Femur (tissue), 1 donor: ENCODE data around the gene C10orf62.
"Not testable (repeated sequence)": the region's sequence is repeated elsewhere in the genome, so short reads cannot be mapped to it uniquely, and the experiment has no call there.

Source experiments
- DNase-seq: peaks from one replicate; pipeline ENCODE4 v3.0.0-alpha.2; 2017

Gene C10orf62

DNA sequence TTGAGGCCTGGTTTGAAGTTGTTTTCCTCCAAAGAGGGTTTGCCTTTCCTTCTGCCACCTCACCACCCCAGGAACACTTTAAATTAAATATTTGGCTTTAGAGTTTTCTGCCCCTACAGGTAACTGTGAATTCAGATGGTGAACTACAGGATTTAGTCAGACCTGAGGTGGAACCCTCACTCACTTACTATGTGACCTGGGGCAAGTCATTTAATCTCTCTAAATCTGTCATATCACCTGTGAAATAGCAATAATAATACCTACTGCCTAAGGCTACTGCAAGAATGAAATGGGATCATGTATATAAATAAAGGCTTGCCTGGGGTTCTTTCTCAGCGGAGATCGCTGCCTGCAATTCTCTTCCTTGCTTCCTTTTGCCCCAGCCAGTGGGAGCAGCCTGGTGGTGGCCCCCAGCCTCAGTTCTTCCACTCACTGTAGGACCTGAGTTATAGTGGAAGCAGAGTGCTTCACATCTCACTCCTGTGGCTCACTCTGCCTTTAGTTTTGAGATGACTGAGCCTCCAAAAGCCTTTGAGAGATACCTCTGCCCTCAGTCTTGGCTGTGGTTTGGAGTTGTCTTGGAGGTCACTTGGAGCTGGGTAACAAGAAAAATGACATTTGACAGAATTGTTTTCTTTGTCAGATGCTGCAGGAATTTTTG lies 23.1 kb upstream of the C10orf62 start:
- no peak for DNase-seq

GRCh38 chr10:97567891-97568290 lies 21.6 kb upstream of the C10orf62 start:
- DNase-seq: no peak

DNA sequence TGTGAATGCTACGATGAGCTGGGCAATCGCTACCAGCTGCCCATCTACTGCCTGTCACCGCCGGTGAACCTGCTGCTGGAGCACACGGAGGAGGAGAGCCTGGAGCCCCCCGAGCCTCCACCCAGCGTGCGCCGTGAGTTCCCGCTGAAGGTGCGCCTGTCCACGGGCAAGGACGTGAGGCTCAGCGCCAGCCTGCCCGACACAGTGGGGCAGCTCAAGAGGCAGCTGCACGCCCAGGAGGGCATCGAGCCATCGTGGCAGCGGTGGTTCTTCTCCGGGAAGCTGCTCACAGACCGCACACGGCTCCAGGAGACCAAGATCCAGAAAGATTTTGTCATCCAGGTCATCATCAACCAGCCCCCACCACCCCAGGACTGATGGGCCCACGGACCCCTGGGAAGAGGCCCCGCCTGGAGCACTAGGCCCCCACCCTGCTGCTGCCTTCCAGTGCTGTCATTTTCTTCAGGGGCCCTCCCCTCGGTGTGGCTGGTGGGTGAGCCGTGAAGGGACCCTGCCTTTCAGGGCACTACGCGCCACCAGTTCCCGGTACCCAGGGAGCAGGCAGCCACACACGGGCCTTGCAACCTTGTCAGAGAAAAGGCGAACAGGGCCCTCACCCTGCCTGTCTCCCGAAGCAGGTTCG lies 19.3 kb upstream of the C10orf62 start:
- DNase-seq: no peak

DNA sequence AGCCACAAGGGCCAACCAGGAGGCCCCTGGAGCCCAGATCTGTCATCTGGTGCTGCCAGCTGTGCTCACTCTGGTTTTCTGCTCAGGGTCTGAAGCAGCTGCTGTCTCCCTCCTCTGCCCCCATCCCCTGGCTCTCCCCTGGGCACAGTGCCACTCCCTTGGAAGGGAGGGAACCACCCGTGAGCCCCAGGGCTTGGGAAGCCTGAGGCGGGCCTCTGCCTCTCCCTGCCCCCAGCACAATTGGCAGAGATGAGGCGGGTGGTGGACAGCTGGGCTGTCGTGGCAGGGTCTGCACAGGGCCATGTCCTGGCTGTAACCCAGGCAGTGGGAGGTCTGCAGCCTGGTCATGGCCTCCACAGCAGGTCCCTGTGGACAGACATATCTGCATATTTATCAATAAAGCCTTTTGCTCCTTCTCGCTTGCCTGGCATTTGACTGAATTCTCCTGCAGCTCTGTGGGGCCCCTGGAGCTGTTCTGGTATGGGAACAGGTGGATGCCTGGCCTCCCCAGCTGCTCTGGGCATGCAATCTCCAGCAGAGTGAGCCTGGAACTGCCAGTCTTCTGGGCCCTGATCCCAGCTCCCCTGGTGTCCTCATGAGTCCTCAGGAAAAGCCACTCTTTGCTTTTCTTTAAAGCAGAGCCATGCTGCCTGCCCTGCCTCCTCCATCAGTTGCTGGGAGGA lies 18.6 kb upstream of the C10orf62 start:
- DNase-seq: peak; percentile 69

- no peak for DNase-seq
These were observed 17.9 kb upstream of the C10orf62 start for GRCh38 chr10:97571622-97572021.

GRCh38 chr10:97572214-97572989 lies 17.1 kb upstream of the C10orf62 start, which contains the start of gene ANKRD2:
Gene ANKRD2 (plus strand): TSS chr10:97572779. CDS start chr10:97572789, 10 bp downstream.
- DNase-seq: peak; percentile 80

- DNase-seq: no peak
These were observed 16.5 kb upstream of the C10orf62 start for GRCh38 chr10:97573021-97573420.

GRCh38 chr10:97573672-97574071 lies 15.8 kb upstream of the C10orf62 start:
- DNase-seq: no peak

DNA sequence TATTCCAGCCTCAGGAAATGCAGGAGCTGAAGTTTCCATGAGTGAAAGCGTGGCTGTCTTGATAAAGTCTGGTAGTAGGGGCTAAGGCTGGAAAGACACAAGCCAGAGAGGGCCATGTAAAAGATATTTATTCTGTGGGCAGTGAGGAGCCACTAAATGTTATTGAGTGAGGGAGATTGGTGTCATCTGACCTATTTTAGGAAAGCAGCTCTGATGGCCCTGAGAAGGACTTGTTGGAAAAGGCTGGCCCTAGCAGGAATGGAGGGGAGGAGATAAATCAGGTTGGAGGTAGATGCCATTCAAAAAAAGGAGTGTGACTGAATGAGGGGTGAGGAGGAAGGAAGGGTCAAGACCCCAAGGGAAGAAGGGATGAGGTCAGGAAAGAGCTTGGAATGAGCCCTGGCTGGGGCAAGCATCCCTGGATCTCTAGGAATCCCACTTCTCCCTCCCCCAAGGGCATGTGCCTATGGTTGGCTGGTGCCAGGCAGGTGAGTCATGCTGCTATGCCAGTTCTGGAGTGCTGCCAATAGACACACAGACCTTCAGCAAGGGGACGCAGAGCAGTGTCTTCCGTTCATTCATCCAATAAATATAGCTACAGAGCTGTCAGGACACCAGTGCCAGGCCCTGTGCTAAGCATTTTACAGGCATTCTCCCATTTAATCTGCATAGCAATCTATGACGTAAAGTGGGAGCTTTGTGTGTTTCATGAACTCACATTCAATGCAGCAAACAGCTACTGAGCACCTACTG lies 15.0 kb upstream of the C10orf62 start:
- peak; percentile 55 for DNase-seq

GRCh38 chr10:97575127-97575668 lies 14.3 kb upstream of the C10orf62 start:
- no peak for DNase-seq

DNA sequence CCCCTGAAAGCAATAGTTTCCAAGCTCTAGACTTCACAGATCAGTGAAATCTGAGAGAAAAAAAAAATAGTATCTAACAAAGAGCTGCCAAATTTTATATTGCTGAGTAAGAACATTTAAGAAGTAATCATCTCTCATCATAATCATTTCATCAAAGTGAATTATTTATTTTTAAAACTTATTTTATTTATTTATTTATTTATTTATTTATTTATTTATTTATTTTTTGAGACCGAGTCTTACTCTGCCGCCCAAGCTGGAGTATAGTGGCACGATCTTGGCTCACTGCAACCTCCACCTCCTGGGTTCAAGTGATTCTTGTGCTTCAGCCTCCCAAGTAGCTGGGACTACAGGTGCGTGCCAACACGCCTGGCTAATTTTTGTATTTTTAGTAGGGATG lies 13.0 kb upstream of the C10orf62 start:
- not testable (repeated sequence) for DNase-seq

GRCh38 chr10:97577701-97578100 lies 11.8 kb upstream of the C10orf62 start:
- DNase-seq: no peak

GRCh38 chr10:97578171-97578844 lies 11.2 kb upstream of the C10orf62 start:
- no peak for DNase-seq

GRCh38 chr10:97580421-97581367 lies 8.8 kb upstream of the C10orf62 start:
- no peak for DNase-seq

GRCh38 chr10:97582169-97582568 lies 7.4 kb upstream of the C10orf62 start:
- no peak for DNase-seq

DNA sequence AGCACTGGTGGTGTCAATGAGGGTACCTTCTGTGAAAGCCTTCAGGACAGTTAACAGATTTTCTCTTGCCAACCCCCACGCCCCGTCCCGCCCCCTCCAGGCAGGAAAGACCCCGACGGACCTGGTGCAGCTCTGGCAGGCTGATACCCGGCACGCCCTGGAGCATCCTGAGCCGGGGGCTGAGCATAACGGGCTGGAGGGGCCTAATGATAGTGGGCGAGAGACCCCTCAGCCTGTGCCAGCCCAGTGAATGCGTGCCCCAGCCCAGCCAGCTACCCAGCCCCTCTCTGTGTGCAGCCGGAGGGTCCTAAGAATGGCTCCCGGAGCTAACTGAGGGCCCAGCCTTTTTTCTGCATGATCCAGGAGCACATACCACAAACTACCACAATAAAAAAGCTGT lies 6.0 kb upstream of the C10orf62 start:
- no peak for DNase-seq

DNA sequence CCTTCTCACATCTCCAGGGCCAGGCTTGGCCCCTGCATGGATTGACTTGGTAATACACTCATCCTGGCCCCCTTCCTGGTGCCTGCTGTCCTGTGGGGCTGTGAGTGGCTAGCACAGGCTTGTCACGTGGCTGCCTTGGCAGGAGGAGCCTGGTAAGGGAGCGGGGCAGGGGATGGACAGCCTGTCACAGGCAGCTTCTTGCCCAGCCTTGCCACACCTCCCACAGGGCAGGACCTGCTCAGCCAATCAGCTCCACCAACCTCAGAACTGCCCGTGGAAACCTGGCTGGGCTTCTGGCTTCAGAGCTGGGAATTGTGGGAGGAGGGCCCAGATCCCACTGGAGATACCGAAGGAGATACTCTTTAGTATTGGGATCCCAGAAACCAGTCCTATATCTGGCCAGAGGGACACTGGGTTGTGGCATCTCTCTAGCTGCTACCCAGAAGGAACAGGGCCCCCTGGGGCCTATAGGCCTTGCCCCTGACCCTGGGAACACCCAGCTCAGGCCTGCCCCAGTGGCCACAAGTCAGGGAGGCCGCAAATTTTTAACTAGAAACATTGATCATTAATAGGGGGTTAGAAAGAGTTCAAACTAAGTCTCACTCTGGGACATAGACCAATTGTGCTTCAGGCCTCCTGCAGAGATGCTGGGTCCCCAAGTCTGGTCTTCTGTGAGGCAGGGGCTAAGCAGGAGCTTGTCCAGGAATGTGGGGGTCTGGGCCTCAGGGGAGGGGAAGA lies 5.3 kb upstream of the C10orf62 start, which contains the start of gene HOGA1:
Gene HOGA1, plus strand, starts transcription at position 330 of the 738 bp plus-strand sequence. Its CDS starts 315 bp downstream, at position 645.
- DNase-seq: peak; percentile 84

DNA sequence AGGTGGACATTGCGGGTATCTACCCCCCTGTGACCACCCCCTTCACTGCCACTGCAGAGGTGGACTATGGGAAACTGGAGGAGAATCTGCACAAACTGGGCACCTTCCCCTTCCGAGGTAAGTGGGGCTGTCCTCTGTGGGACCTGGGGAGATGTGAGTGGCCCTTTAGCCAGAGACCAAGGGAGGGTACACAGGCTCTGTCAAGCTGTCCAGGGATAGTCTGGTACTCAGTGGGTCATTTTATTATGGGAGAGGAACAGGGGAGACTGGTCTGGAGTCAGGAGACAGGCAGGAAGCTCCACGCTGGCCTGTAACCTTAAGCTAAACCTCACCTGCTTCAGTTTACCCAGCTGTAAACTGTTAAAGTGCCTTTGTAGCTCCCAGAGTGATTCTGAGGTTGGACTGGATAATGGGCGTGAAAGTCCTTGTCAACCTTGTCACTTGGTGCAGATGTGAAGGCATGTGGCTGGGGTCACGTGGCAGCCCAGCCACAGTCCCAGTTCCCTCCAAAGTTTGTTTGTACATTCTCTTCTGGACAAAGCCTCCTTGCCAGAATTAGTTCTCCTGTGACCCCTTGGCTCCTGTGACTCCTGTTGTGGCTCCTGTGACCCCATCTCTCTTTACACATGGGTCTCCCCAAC lies 4.6 kb upstream of the C10orf62 start:
- no peak for DNase-seq

DNA sequence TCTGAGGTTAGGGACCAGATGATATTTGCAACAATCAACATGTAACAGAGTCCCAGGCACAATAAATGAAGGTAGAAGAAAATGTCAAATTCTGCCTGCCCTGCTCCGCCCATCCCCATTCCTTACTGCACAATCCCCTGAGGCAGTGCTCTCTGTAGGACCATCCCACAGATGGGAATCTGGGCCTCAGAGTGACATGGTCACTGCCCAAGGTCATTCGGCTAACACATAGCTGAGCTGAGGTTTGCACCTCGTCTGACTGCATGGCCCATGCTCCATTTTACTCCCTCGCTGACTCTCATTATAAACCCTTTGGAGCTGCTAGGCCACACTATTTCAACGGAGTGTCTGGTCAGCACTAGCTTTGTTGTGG lies 4.1 kb upstream of the C10orf62 start:
- DNase-seq: no peak
